ENCODE results near the gene TSPOAP1. TPM values are rescaled to one million over a fixed set of nuclear protein-coding genes. Genes with fewer than 3 reads are reported as not detected.

Gene TSPOAP1
- total RNA-seq, 1 experiment from 2014 or later, result 10.9 TPM

- H3K4me1 Mint-ChIP-seq, result peaks cover 13% of the 10 kb centered on the region
- CTCF ChIA-PET, result interaction anchor here (0.6 to 7.1 kb wide), 31 partner anchors 9 to 521 kb away, joined by 3 to 97 read pairs (median 5); partner anchors contain the start of genes HSF5, MKS1, RNF43 and SUPT4H1
These were observed 20.2 kb downstream of the TSPOAP1 start for GRCh38 chr17:58308173-58308984.

GRCh38 chr17:58307468-58308172 lies 21.0 kb downstream of the TSPOAP1 start:
- no peak for ATAC-seq
- H3K36me3 Mint-ChIP-seq, result no peaks in the 10 kb centered on the region
- TF ChIP-seq SMAD3 (CRISPR knock-in tag; IDR thresholded peaks at IDR 0.05; ENCODE audit: borderline replicate concordance) (0 out of 2 replicates have a peak, but pooled peaks have one; percentile 8), PRDM15 (CRISPR knock-in tag; IDR thresholded peaks at IDR 0.05) (no peak)
- H3K4me3 Mint-ChIP-seq, result no peak overlapping the region
- POLR2A ChIA-PET, result interaction anchor here (0.7 to 0.9 kb wide), 3 partner anchors 24 to 110 kb away, joined by 3 read pairs; partner anchors contain the start of gene RNF43
- H3K27ac Mint-ChIP-seq, result no peak overlapping the region
- no peaks in the 10 kb centered on the region; the same call in 1 of the 2 replicates for H3K27me3 Mint-ChIP-seq (ENCODE audit: low read depth)
- H3K4me1 Mint-ChIP-seq, result peaks cover 14% of the 10 kb centered on the region
- CTCF ChIA-PET, result interaction anchor here (0.7 to 7.1 kb wide), 28 partner anchors 9 to 180 kb away, joined by 3 to 97 read pairs (median 6); partner anchors contain the start of genes HSF5, MKS1, RNF43 and SUPT4H1
- DNase-seq (ENCODE audit: low spot score), result no peak
- no peaks in the 10 kb centered on the region for H3K9me3 Mint-ChIP-seq

More at GRCh38 chr17:58308173-58308984, 20.2 kb downstream of the TSPOAP1 start:
- Mint-ChIP-seq H3K4me3 (no peak overlapping the region), H3K27ac (no peak overlapping the region), H3K9me3 (no peaks in the 10 kb centered on the region), H3K27me3 (ENCODE audit: low read depth) (no peaks in the 10 kb centered on the region; the same call in 1 of the 2 replicates), H3K36me3 (no peaks in the 10 kb centered on the region)
- POLR2A ChIA-PET, result interaction anchor here (0.7 to 0.9 kb wide), 4 partner anchors 23 to 169 kb away, joined by 3 read pairs; partner anchors contain the start of gene RNF43
- ATAC-seq (peak; percentile 86), DNase-seq (ENCODE audit: low spot score) (peak; percentile 75)
- TF ChIP-seq NFYB (CRISPR knock-in tag; conservative IDR thresholded peaks at IDR 0.05; ENCODE audit: low read depth) (no peak), TEAD1 (CRISPR knock-in tag; IDR thresholded peaks at IDR 0.05) (no peak), MAX (CRISPR knock-in tag; IDR thresholded peaks at IDR 0.05) (no peak), JAZF1 (CRISPR knock-in tag; IDR thresholded peaks at IDR 0.05) (no peak), SP1 (CRISPR knock-in tag; conservative IDR thresholded peaks at IDR 0.05) (no peak)
- TF ChIP-seq, protein P1, sequence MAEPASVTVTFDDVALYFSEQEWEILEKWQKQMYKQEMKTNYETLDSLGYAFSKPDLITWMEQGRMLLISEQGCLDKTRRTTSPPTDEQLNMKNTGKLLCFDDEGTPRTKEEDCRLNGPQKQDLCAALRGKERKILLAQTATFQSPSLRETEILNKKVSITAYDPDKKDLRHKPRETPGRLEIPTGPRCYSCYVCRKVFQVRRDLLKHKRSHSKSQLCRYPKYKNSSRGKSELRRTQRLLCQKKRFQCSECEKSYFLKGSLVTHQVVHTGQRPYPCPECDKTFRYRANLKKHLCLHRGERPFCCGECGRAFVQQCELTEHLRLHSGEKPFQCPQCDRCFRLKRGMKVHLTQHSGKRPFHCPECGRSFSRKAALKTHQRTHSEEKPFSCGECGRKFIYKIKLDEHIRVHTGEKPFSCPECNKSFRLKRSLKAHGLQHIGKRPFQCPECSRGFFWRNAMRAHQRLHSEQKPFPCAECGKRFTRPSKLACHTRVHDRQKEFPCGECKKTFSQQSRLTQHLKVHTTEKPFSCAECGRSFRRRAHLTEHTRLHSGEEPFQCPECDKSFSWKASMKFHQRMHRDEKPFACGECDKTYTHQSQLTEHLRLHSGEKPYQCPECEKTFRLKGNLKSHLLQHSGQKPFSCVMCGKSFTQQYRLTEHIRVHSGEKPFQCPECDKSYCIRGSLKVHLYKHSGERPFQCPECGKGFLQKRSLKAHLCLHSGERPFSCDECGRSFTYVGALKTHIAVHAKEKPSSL (CRISPR knock-in tag; conservative IDR thresholded peaks at IDR 0.05), result no peak

- POLR2A ChIA-PET, result no interaction called here
- TF ChIP-seq NR3C1 (CRISPR knock-in tag; conservative IDR thresholded peaks at IDR 0.05; ENCODE audit: low read depth) (no peak), NR2C2 (CRISPR knock-in tag; IDR thresholded peaks at IDR 0.05) (no peak), USF1 (CRISPR knock-in tag; IDR thresholded peaks at IDR 0.05) (no peak), CTCF (IDR thresholded peaks at IDR 0.05) (no peak), PRRX2 (CRISPR knock-in tag; IDR thresholded peaks at IDR 0.05) (no peak), E2F5 (CRISPR knock-in tag; IDR thresholded peaks at IDR 0.05) (no peak)
- TF ChIP-seq, protein P2, sequence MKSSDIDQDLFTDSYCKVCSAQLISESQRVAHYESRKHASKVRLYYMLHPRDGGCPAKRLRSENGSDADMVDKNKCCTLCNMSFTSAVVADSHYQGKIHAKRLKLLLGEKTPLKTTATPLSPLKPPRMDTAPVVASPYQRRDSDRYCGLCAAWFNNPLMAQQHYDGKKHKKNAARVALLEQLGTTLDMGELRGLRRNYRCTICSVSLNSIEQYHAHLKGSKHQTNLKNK (CRISPR knock-in tag; IDR thresholded peaks at IDR 0.05), result no peak
- TF ChIP-seq, protein P3, sequence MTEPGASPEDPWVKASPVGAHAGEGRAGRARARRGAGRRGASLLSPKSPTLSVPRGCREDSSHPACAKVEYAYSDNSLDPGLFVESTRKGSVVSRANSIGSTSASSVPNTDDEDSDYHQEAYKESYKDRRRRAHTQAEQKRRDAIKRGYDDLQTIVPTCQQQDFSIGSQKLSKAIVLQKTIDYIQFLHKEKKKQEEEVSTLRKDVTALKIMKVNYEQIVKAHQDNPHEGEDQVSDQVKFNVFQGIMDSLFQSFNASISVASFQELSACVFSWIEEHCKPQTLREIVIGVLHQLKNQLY (CRISPR knock-in tag; IDR thresholded peaks at IDR 0.05), result no peak
These were observed 22.3 kb downstream of the TSPOAP1 start for GRCh38 chr17:58306131-58306951.

More at GRCh38 chr17:58306131-58306951, 22.3 kb downstream of the TSPOAP1 start:
- no peak overlapping the region for H3K4me3 Mint-ChIP-seq
- no peaks in the 10 kb centered on the region for H3K36me3 Mint-ChIP-seq
- H3K27me3 Mint-ChIP-seq (ENCODE audit: low read depth), result no peaks in the 10 kb centered on the region; the same call in 1 of the 2 replicates
- H3K4me1 Mint-ChIP-seq, result peaks cover 11% of the 10 kb centered on the region
- CTCF ChIA-PET, result interaction anchor here (0.9 to 7.1 kb wide), 4 partner anchors 11 to 133 kb away, joined by 3 to 97 read pairs (median 16); partner anchors contain the start of gene RNF43
- no peak overlapping the region for H3K27ac Mint-ChIP-seq
- DNase-seq (ENCODE audit: low spot score) (no peak), ATAC-seq (no peak)
- no peaks in the 10 kb centered on the region for H3K9me3 Mint-ChIP-seq

All from WTC11 (cell line).